Activated naive CD8-positive, alpha-beta T cell (primary cell): Measurements from ENCODE around the gene SHISA3.

Source experiments
- H3K27ac Mint-ChIP-seq: one replicate; pipeline ENCODE4 v1.8.0; 2021; ENCODE audit warnings: mixed read lengths
- H3K27me3 Mint-ChIP-seq: one replicate; pipeline ENCODE4 v1.8.0; 2021; ENCODE audit warnings: mixed read lengths
- H3K36me3 Mint-ChIP-seq: one replicate; pipeline ENCODE4 v1.8.0; 2021; ENCODE audit warnings: mixed read lengths
- H3K4me1 Mint-ChIP-seq: one replicate; pipeline ENCODE4 v1.8.0; 2021; ENCODE audit warnings: low read depth, mixed read lengths
- H3K4me3 Mint-ChIP-seq: one replicate; pipeline ENCODE4 v1.8.0; 2021; ENCODE audit warnings: mild to moderate bottlenecking, mixed read lengths
- H3K9me3 Mint-ChIP-seq: one replicate; pipeline ENCODE4 v1.8.0; 2021; ENCODE audit warnings: low read depth, mixed read lengths

Gene SHISA3

DNA sequence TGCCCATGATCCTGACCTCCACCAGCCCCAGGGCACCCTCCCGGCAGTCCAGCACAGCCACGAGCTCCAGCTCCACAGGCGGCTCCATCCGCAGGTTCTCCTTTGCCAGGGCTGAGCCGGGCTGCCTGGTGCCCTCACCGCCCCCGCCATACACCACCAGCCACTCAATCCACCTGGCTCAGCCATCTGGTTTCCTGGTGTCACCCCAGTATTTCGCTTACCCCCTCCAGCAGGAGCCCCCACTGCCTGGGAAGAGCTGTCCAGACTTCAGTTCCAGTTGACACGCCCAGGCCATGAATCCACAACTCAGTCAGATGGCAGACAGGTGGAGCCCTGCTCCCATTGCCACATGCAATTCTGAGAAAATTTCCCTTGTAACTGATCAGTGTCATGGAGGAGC is 3.9 kb downstream of the SHISA3 start:
- Mint-ChIP-seq H3K27ac (no peak overlapping the region), H3K4me1 (peaks cover 26% of the 10 kb centered on the region), H3K4me3 (no peak overlapping the region), H3K36me3 (peaks cover 6% of the 10 kb centered on the region), H3K9me3 (no peaks in the 10 kb centered on the region), H3K27me3 (peaks cover 24% of the 10 kb centered on the region)

DNA sequence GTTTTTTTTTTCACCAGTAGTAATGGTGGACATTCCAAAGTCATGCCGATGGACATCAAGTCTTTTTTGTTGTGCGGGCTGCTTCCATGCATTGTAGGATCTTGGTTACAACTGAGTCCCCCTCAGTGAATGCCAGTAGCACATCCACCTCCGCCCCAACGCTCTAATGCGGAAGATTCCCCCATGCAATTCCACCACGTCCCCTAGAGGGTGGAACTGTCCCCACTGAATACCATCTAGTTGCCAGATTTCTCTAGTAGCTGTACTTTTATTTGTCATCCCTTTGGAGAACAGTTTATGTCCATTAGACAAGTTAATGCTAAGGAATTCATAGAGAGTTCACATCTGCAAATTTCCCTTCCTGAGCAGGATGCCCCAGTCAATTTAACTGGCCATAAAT is 6.7 kb downstream of the SHISA3 start:
- Mint-ChIP-seq H3K27ac (no peak overlapping the region), H3K9me3 (no peaks in the 10 kb centered on the region), H3K4me3 (no peak overlapping the region), H3K36me3 (peaks cover 7% of the 10 kb centered on the region), H3K4me1 (peaks cover 5% of the 10 kb centered on the region), H3K27me3 (peaks cover 12% of the 10 kb centered on the region)

DNA sequence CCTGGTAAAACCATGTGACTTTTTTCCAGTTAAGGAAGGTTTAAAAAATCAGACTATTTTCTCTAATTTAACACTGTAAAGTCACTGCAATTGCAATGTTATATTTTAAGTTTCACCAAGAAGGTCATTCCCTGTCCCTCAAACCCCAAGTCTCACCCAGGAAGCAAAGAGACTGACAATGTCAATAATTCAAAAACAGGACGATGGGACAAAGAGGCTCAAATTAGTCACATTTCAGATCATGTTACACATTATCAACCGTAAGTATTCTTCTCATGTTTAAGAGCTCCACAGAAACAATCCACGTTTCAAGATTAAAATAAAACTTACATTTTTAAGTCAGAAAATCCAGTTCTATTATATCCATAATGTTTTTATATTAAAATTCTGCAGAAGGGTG is 13.2 kb downstream of the SHISA3 start:
- Mint-ChIP-seq H3K4me1 (no peaks in the 10 kb centered on the region), H3K9me3 (no peaks in the 10 kb centered on the region), H3K27me3 (no peaks in the 10 kb centered on the region), H3K27ac (no peak overlapping the region), H3K36me3 (peaks cover 25% of the 10 kb centered on the region), H3K4me3 (no peak overlapping the region)

DNA sequence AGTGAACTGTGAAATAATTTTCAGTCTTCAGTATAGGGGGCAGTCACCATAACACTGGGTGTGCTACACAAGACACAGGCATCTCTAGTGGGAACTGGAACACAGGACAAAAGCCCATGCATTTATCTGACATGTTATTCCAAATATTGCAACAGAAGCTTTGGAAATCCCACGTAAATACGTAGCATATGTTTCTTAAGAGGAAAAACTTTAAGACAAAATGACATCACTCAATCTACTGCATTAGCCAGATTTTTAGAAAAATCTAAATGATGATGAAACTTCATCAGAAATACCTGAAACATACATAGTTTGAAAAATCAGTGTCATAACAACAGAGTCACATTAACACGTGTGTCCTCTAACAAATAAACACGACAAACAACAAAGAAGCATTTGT is 14.5 kb downstream of the SHISA3 start:
- no peaks in the 10 kb centered on the region for H3K9me3 Mint-ChIP-seq
- peaks cover 18% of the 10 kb centered on the region for H3K36me3 Mint-ChIP-seq
- H3K4me3 Mint-ChIP-seq = no peak overlapping the region
- no peaks in the 10 kb centered on the region for H3K4me1 Mint-ChIP-seq
- H3K27ac Mint-ChIP-seq = no peak overlapping the region
- H3K27me3 Mint-ChIP-seq = no peaks in the 10 kb centered on the region

DNA sequence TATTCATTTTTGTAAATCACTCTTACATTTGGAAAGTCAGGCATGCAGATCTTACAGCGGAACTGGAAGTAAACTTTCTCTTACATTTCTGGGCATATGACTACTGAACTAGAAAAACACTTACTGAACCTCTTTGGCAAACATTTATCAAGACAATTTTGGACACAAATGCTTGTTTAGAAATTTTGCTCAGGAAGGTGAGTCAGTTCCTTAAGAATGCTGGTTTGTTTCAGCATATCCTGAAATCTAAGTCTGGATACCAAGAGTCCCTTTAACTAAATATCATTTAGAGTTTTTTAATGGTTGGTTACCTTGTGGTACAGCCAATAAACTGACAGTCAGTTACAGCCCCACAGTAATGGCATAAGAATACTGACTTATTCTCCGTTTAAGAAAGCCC is 15.0 kb downstream of the SHISA3 start:
- Mint-ChIP-seq H3K36me3 (peaks cover 18% of the 10 kb centered on the region), H3K4me1 (no peaks in the 10 kb centered on the region), H3K27me3 (no peaks in the 10 kb centered on the region), H3K9me3 (no peaks in the 10 kb centered on the region), H3K4me3 (no peak overlapping the region), H3K27ac (no peak overlapping the region)

DNA sequence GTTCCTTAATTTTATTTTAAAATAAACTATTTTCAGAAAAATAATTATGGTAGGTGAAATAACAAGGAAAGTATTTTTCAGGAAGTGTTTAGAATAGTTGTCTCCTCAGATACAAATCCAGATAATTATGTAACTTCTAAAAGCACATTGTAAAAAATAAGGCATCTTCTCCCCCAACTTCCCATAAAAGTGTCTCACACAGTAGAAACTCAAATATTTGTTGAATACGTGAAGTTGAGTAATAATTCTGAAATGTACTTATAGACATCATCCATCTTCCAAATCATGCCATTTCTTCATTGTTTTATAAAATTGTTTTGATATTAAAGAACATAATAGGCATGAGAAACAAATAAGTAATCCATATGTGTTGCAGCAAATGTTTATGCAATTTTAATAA is 18.0 kb downstream of the SHISA3 start:
- Mint-ChIP-seq H3K9me3 (no peaks in the 10 kb centered on the region), H3K27ac (no peak overlapping the region), H3K4me3 (no peak overlapping the region), H3K4me1 (no peaks in the 10 kb centered on the region), H3K36me3 (peaks cover 20% of the 10 kb centered on the region), H3K27me3 (no peaks in the 10 kb centered on the region)

DNA sequence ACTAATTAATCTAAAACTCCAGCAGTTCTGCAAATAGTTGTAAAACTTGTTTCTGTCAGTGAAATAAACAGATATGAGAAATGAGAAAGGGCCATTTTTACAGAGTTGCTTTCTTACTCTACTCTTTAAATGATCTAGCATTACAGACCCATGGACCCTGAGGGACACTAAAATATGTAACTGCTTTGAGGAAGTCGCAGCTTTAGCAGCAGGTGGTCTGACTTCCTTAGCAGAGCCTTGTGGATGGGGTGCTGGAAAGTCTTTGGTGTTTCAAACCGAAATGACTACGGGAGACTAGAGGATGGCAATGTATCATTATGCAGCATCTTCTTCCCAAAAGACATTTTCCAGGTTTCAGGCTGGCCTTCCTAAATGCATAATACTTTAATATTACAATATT is 18.7 kb downstream of the SHISA3 start:
- Mint-ChIP-seq H3K27ac (no peak overlapping the region), H3K27me3 (no peaks in the 10 kb centered on the region), H3K9me3 (no peaks in the 10 kb centered on the region), H3K4me1 (no peaks in the 10 kb centered on the region), H3K4me3 (no peak overlapping the region), H3K36me3 (peaks cover 19% of the 10 kb centered on the region)

DNA sequence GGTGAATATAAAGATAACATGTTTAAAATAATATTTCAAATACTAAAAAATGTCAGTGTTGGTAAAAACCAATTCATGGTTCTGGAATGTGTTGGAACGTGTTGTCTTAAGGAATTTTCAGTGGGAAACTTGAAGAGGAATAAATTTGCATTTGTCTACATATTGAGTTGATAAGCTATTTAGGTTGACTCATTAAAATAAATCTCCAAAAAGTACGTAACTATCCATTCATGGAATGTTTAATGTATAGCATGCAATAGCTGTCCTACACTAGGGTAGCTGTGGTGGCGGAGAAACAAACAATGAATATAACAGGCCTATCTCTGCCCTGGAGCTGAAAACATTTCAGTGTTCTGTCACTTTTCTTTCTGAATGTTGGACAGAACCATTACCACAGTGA is 20.3 kb downstream of the SHISA3 start:
- no peaks in the 10 kb centered on the region for H3K9me3 Mint-ChIP-seq
- H3K27me3 Mint-ChIP-seq = no peaks in the 10 kb centered on the region
- H3K4me3 Mint-ChIP-seq = no peak overlapping the region
- H3K4me1 Mint-ChIP-seq = no peaks in the 10 kb centered on the region
- H3K36me3 Mint-ChIP-seq = peaks cover 26% of the 10 kb centered on the region
- H3K27ac Mint-ChIP-seq = no peak overlapping the region

DNA sequence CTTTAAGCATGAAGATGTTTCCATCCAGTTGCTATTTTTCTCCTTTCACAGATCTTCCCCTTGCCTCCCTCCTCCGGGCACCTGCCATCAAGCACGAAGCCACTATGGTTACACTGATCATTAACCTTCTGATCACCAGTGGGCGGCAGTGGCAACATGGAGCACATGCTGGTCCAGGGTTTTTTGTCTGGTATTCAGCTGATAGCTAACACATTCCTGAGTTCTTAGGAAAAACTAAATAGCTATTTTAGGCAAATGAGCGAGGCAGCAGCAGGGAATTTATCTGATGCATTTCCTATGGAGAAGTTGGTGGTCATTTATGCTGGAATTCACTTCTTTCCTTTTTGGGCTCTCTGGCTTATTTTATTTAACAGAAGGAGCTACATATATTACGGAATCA is 22.9 kb downstream of the SHISA3 start:
- Mint-ChIP-seq H3K4me3 (no peak overlapping the region), H3K9me3 (no peaks in the 10 kb centered on the region), H3K36me3 (peaks cover 20% of the 10 kb centered on the region), H3K27me3 (no peaks in the 10 kb centered on the region), H3K27ac (no peak overlapping the region), H3K4me1 (no peaks in the 10 kb centered on the region)

DNA sequence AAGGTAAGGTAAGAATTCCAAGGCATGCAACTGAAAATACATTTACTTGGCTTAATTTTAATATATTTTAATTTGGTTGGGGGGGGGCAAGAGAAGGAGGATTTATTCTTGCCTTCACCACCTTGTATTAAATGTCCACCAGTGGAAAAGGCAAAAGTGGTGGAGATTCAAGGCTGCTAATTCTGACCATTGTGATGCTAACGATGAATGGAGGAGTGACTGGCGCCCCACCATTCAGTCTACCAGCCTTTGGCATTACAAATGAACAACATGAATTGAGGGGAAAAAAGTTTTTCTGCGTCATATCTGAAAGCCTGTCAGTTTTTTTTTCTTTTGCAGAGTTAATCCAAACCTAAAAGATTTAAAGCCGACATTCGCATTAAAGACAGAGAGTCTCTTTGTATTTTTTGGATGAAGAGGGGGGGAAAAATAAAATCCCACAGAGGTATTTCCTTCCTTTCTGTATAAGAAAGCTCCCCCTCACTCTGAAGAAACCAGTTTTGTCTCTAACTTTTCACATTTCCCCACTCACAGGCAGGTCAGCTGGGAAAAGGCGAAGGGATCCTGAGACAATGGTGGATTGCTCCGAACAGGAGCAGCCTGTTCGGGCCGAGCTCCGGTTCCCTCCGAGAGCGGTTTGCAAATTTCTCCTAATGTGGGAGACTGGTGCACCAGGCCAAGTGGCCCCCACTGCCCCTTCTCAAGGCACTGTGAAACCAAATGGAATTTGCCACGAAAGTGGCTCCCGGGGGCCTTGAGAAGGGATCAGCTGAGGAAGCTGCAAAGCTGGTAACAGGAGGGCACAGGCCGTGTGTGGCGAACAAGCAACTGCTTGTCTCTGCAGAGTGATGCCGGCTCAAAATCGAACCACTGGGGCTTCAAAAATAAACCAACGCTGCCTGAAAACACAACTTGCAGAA is 28.1 kb downstream of the SHISA3 start:
- Mint-ChIP-seq H3K4me3 (no peak overlapping the region), H3K27ac (no peak overlapping the region), H3K4me1 (no peaks in the 10 kb centered on the region), H3K27me3 (no peaks in the 10 kb centered on the region), H3K9me3 (no peaks in the 10 kb centered on the region), H3K36me3 (peaks cover 13% of the 10 kb centered on the region)

DNA sequence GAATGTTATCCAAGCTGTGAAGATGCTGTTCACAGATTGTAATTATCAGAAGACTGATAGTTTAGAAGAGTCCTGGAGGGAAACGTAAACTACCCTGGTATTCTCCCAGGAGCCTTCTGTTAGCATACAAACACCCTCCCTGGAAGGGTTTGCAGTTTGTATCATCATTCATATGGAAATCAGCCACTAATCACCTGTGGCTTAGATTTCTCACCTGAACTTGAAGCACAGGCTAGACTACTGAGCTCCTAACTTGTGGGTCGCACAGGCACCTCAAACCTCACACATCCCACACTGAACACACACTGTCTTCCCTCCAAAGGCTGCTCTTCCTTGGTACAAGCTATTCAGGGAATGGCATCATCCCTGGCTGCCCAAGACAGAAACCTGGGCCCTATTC is 30.7 kb downstream of the SHISA3 start:
- Mint-ChIP-seq H3K27me3 (no peaks in the 10 kb centered on the region), H3K36me3 (peaks cover 8% of the 10 kb centered on the region), H3K4me3 (no peak overlapping the region), H3K9me3 (no peaks in the 10 kb centered on the region), H3K4me1 (no peaks in the 10 kb centered on the region), H3K27ac (no peak overlapping the region)

DNA sequence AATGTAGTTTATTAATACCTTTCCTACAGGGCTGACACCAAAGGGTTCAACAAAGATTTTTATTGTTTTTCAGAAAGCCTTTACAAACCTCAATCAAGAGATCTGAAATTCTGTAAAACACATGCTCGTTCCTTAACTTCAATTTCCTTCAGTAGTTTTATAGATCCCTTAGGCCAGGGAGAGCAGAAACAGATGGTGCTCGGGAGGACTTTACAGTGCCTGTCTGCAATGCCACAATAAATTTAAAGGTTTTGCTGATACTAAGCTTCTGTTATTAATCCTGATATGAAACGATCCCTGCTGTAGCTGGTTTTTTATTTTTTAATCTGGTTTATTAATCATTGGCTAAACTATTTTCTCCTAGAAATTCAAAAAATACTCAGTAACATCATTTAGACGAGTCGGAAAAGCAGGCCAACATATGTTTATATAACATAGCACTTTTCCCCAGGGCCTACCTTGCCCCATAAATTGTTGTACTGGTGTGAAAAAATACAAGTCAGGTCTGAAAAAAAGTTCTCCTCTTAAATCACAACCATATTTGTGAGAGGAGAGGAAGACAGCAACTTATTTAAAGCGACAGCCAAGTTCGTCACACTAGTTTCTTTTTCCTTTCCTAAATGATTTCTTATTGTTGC is 39.8 kb downstream of the SHISA3 start:
- H3K36me3 Mint-ChIP-seq = peaks cover 26% of the 10 kb centered on the region
- H3K4me1 Mint-ChIP-seq = no peaks in the 10 kb centered on the region
- no peaks in the 10 kb centered on the region for H3K9me3 Mint-ChIP-seq
- no peaks in the 10 kb centered on the region for H3K27me3 Mint-ChIP-seq
- no peak overlapping the region for H3K4me3 Mint-ChIP-seq
- no peak overlapping the region for H3K27ac Mint-ChIP-seq

DNA sequence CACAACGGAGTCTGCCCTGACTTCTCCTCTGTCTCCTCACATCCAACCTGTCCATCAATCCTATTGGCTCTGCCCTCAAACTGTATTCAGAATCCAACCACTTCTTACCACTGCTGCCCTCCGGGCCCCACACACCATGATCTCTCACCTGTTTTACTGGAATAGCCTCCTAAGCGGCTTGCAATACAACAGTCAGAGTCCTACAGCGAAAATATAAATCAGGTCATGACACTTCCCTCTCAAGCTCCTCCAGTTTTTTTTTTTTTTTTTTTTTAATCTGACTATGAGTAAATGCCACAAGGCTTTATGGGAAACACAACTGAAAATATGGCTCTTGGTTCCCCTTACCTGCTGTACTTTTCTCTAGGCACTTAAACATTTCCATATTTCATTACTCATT is 42.8 kb downstream of the SHISA3 start:
- no peaks in the 10 kb centered on the region for H3K9me3 Mint-ChIP-seq
- H3K27me3 Mint-ChIP-seq = no peaks in the 10 kb centered on the region
- no peaks in the 10 kb centered on the region for H3K4me1 Mint-ChIP-seq
- no peak overlapping the region for H3K4me3 Mint-ChIP-seq
- H3K36me3 Mint-ChIP-seq = peaks cover 27% of the 10 kb centered on the region
- no peak overlapping the region for H3K27ac Mint-ChIP-seq

DNA sequence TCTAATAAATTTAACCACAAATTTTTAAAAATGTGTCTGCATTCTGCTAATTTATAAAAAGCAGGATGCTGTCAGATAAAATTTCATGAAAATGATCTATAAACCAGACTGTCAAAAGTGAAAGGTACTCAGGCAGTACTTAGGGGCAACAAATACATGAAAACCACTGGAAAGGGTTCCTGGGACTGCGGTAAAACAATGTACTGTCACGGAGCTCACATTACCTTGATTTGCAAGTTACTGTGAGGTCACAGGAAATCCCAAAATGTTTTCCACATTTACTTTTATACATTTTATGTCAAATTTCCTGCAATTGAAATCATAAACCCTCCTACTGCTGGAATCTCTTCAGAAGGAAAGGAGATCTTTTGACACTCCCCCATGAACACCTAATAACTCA is 45.3 kb downstream of the SHISA3 start:
- Mint-ChIP-seq H3K4me3 (no peak overlapping the region), H3K9me3 (no peaks in the 10 kb centered on the region), H3K4me1 (no peaks in the 10 kb centered on the region), H3K36me3 (peaks cover 24% of the 10 kb centered on the region), H3K27ac (no peak overlapping the region), H3K27me3 (no peaks in the 10 kb centered on the region)

DNA sequence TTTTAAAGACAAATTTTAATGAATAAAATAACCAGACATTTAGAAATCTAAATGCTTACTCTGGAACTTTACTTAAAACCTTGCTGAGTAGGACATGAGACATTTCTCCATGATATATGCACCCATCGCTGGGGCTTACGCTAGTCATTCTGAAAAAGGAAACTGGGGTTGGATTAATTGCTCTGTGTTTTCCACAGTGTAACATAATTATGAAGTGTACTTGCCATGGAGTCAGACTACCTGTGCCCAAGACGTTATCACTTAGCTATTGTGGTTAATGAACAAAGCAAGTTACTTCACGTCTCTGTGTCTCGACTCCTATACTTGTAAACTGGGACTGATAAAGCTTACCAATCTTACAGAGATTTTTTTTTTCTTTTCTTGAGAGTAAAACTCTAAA is 47.8 kb downstream of the SHISA3 start:
- Mint-ChIP-seq H3K4me3 (no peak overlapping the region), H3K27me3 (no peaks in the 10 kb centered on the region), H3K36me3 (peaks cover 23% of the 10 kb centered on the region), H3K27ac (no peak overlapping the region), H3K4me1 (no peaks in the 10 kb centered on the region), H3K9me3 (no peaks in the 10 kb centered on the region)

DNA sequence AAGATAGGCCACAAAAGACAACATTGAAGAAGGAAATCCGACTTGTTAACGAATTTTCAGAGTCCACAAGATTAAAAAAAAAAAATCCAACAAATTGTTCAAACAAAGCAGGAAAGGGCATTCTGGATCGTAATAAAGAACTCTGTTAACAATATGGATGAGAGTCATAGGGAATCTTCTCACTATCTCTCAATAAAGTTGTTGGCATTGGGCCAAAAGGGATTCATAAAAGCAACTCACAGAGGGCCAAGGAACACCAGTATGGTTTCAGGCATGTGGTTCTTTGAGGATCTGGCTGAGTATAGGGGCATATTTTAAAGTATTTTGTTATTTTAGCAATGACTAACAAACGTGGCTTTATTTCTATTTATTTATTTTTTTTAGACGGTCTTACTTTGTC is 49.5 kb downstream of the SHISA3 start:
- Mint-ChIP-seq H3K36me3 (peaks cover 37% of the 10 kb centered on the region), H3K4me3 (no peak overlapping the region), H3K4me1 (no peaks in the 10 kb centered on the region), H3K27me3 (no peaks in the 10 kb centered on the region), H3K27ac (no peak overlapping the region), H3K9me3 (no peaks in the 10 kb centered on the region)
